K562 (cell line): ENCODE measurements around the gene ACSS1. TPM values are rescaled to one million over a fixed set of nuclear protein-coding genes. Genes with fewer than 3 reads are reported as not detected.

ENCODE experiments used
- BCLAF1 ChIP-seq, 2 experiments: fragments of 450-650 bp in 1 of 2; IDR thresholded peaks; 2 replicates each; pipeline ENCODE4 v1.6.1; 2011 to 2017; ENCODE audit warnings: low read depth in 2 of 2, antibody characterized with exemption in 1 of 2, borderline replicate concordance in 1 of 2, low read length in 1 of 2, mild to moderate bottlenecking in 1 of 2, mixed read lengths in 1 of 2; ENCODE audit not compliant: control insufficient read depth in 1 of 2
- CBX2 ChIP-seq: fragments of 200-600 bp; sonication (generic); IDR thresholded peaks from one replicate; pipeline ENCODE4 v1.6.1; 2012; ENCODE audit warnings: mild to moderate bottlenecking, low read length, inconsistent platforms; ENCODE audit not compliant: insufficient read depth, poor library complexity, severe bottlenecking
- CHD2 ChIP-seq: IDR thresholded peaks from 2 replicates; pipeline ENCODE4 v1.6.1; 2011; ENCODE audit warnings: low read depth, low read length
- CREB3 ChIP-seq: fragments of 450-650 bp; conservative IDR thresholded peaks from 2 replicates; pipeline ENCODE4 v1.6.1; 2016; ENCODE audit warnings: missing genetic modification characterization, low read depth, mild to moderate bottlenecking, missing compliant biosample characterization, moderate library complexity
- DEAF1 ChIP-seq: fragments of 450-650 bp; formaldehyde crosslinking; IDR thresholded peaks from 2 replicates; pipeline ENCODE4 v1.4.0; 2020; ENCODE audit warnings: mild to moderate bottlenecking, moderate library complexity
- HOMEZ ChIP-seq: fragments of 250-450 bp; sonication (Bioruptor Pico); IDR thresholded peaks from 2 replicates; pipeline ENCODE4 v1.4.0; 2020; ENCODE audit warnings: mild to moderate bottlenecking, moderate library complexity
- HSF4 ChIP-seq: fragments of 250-450 bp; sonication (Bioruptor Pico); IDR thresholded peaks from 2 replicates; pipeline ENCODE4 v2.1.2; 2022; ENCODE audit warnings: mild to moderate bottlenecking, moderate library complexity, borderline replicate concordance
- IFI16 ChIP-seq: fragments of 250-450 bp; sonication (Bioruptor Pico); IDR thresholded peaks from 2 replicates; pipeline ENCODE4 v2.1.2; 2022; ENCODE audit warnings: mild to moderate bottlenecking, inconsistent platforms
- NCOA2 ChIP-seq, 2 experiments: fragments of 450-650 bp; IDR thresholded peaks; 2 replicates each; pipeline ENCODE4 v1.6.1; 2018; ENCODE audit warnings: mild to moderate bottlenecking in 2 of 2, moderate library complexity in 1 of 2; ENCODE audit not compliant: partially characterized antibody in 2 of 2
- PML ChIP-seq: IDR thresholded peaks from 2 replicates; pipeline ENCODE4 v1.6.1; 2012; ENCODE audit warnings: low read length, inconsistent platforms
- RBM25 ChIP-seq: fragments of 200-400 bp; formaldehyde crosslinking; IDR thresholded peaks from 2 replicates; pipeline ENCODE4 v1.6.1; 2018; ENCODE audit warnings: low read length, low read depth, moderate library complexity; ENCODE audit not compliant: severe bottlenecking
- RHOXF2B ChIP-seq: fragments of 250-450 bp; sonication (Bioruptor Pico); conservative IDR thresholded peaks from 2 replicates; pipeline ENCODE4 v1.5.1; 2021
- SPI1 ChIP-seq: IDR thresholded peaks from 2 replicates; pipeline ENCODE4 v1.6.1; 2011; ENCODE audit warnings: low read depth, low read length, control low read depth, borderline replicate concordance
- XRCC3 ChIP-seq: fragments of 450-650 bp; IDR thresholded peaks from 2 replicates; pipeline ENCODE4 v1.6.1; 2017; ENCODE audit warnings: mild to moderate bottlenecking, moderate library complexity
- ZEB2 ChIP-seq: fragments of 450-650 bp; IDR thresholded peaks from 2 replicates; pipeline ENCODE4 v1.6.1; 2016
- ZKSCAN8 ChIP-seq: fragments of 200-800 bp; sonication (Bioruptor generic); IDR thresholded peaks from 2 replicates; pipeline ENCODE4 v1.6.1; 2016; ENCODE audit warnings: missing genetic modification characterization, missing compliant biosample characterization
- ZNF124 ChIP-seq: sonication (generic); formaldehyde crosslinking; IDR thresholded peaks from 2 replicates; pipeline ENCODE4 v1.8.1; 2022; ENCODE audit warnings: missing genetic modification reagents
- ZNF3 ChIP-seq: fragments of 250-450 bp; sonication (Bioruptor Pico); IDR thresholded peaks from 2 replicates; pipeline ENCODE4 v1.5.0; 2021; ENCODE audit warnings: mild to moderate bottlenecking, moderate library complexity
- ZNF384 ChIP-seq: IDR thresholded peaks from 2 replicates; pipeline ENCODE4 v1.6.1; 2012; ENCODE audit warnings: low read depth, low read length, improper control_type of control experiment
- ZNF644 ChIP-seq: fragments of 200-800 bp; sonication (Bioruptor generic); IDR thresholded peaks from 2 replicates; pipeline ENCODE4 v1.6.1; 2016; ENCODE audit warnings: low read depth, missing genetic modification characterization, missing compliant biosample characterization
- ZNF780A ChIP-seq: fragments of 250-450 bp; sonication (Bioruptor Pico); IDR thresholded peaks from 2 replicates; pipeline ENCODE4 v1.5.0; 2021; ENCODE audit warnings: mild to moderate bottlenecking
- polyA plus RNA-seq, 8 experiments: library from polyadenylated mRNA; depleted of rRNA in 4 of 8; stranded (reverse) in 5 of 8; unstranded in 3 of 8; fragments of >200 nt; fragmentation: Nextera tagmentation in 2 of 8; fragmentation: Illumina TruSeq in 1 of 8; extraction: Ambion mirVana in 2 of 8; extraction: Trizol in 1 of 8; gene quantifications; 2 replicates each; pipeline versions ENCODE4 v1.2.1 to v1.2.3, GENCODE V29; 2011 to 2014; ENCODE audit warnings: inconsistent platforms in 1 of 8, missing spikeins in 1 of 8
- total RNA-seq, 7 experiments: library from RNA; depleted of rRNA in 6 of 7; stranded (reverse); fragments of >200 nt in 6 of 7; fragmentation: Illumina TruSeq in 2 of 7; extraction: Trizol in 2 of 7; gene quantifications; 2 replicates each; pipeline versions ENCODE4 v1.2.1 to v1.2.3, GENCODE V29; 2011 to 2021; ENCODE audit warnings: low replicate concordance in 1 of 7

The ACSS1 gene
- total and polyA plus RNA-seq, 9 of the 15 experiments (the other 6 are each of a cell fraction or from before 2014, with no cell fraction given), result 0.07 to 2.1 (median 0.27) TPM; not detected in 3

GRCh38 chr20:24994470-24995368 lies 63.2 kb downstream of the ACSS1 start (continued):
- TF ChIP-seq HOMEZ (CRISPR knock-in tag) (no peak), ZNF124 (no peak), ZKSCAN8 (no peak), ZEB2 (no peak), NCOA2 (IDR thresholded peaks at IDR 0.05; ENCODE audit: partially characterized antibody in 2 of 2) (peak in 1 of 2 experiments; percentile 58), HSF4 (CRISPR knock-in tag) (no peak), ZNF384 (peak; percentile 53; the same call in 1 of the 2 replicates), IFI16 (CRISPR knock-in tag) (no peak), SPI1 (no peak), RHOXF2B (CRISPR knock-in tag) (no peak), BCLAF1 (IDR thresholded peaks at IDR 0.05; ENCODE audit: borderline replicate concordance in 1 of 2, control insufficient read depth in 1 of 2, low read depth in 2 of 2, low read length in 1 of 2) (no peak), ZNF3 (no peak), CBX2 (no peak), CREB3 (tag) (no peak), ZNF780A (no peak), DEAF1 (CRISPR knock-in tag) (peak; percentile 73), PML (no peak), RBM25 (no peak), XRCC3 (no peak), ZNF644 (no peak), CHD2 (no peak)
